CD4-positive, alpha-beta T cell treated with Interleukin-4 for 1 hour (primary cell): ENCODE data around the gene THBS4.

Experiments used
- DNase-seq, 2 donors: peaks; one replicate each; pipeline ENCODE4 v3.0.0-alpha.2; 2020 to 2022

Gene THBS4

GRCh38 chr5:80122579-80122978 lies 87.4 kb downstream of the THBS4 start:
- peak in 1 of 2 donors; percentile 63 for DNase-seq

- DNase-seq: no peak
Measured at GRCh38 chr5:80124121-80124918, 89.2 kb downstream of the THBS4 start.

- no peak for DNase-seq
Measured at GRCh38 chr5:80125022-80125961, 90.1 kb downstream of the THBS4 start.

GRCh38 chr5:80125962-80126480 lies 90.9 kb downstream of the THBS4 start:
- DNase-seq: peak; percentile 29 to 59

- DNase-seq: peak in 1 of 2 donors; percentile 59
Measured at GRCh38 chr5:80127116-80127552, 92.0 kb downstream of the THBS4 start.

GRCh38 chr5:80128141-80128540 lies 93.0 kb downstream of the THBS4 start:
- DNase-seq: no peak

- DNase-seq: no peak
Measured at GRCh38 chr5:80129146-80129545, 94.0 kb downstream of the THBS4 start.
